H1 (cell line): ENCODE measurements around the gene NUAK1. TPM values are rescaled to one million over a fixed set of nuclear protein-coding genes. Genes with fewer than 3 reads are reported as not detected.

Source experiments
- CTCF ChIA-PET: fragments of 300-600 bp; sonication (Branson Sonifier 250); formaldehyde crosslinking; loops from one replicate; lab custom pipeline; 2021; ENCODE audit not compliant: partially characterized antibody; lab: Charles Lee
- POLR2A ChIA-PET: fragments of 300-600 bp; sonication (Branson Sonifier 250); formaldehyde crosslinking; loops from one replicate; lab custom pipeline; 2021; ENCODE audit warnings: inconsistent platforms; ENCODE audit not compliant: partially characterized antibody; lab: Charles Lee
- DNase-seq, 2 experiments: peaks; one replicate each; pipeline versions ENCODE4 v3.0.0 to v3.0.0-alpha.2; 2010 to 2022; ENCODE audit warnings: low spot score in 2 of 2, low read depth in 1 of 2, mixed read lengths in 1 of 2
- FAIRE-seq: peaks from 2 replicates; lab custom pipeline; 2011; peaks lifted over from hg19 to GRCh38; lab: Jason Lieb, UNC
- H2AFZ ChIP-seq: 2 replicates; pipeline ENCODE4 v1.8.1; 2012; ENCODE audit warnings: low read length, inconsistent platforms
- H2AK5ac ChIP-seq: 2 replicates; pipeline ENCODE4 v1.6.1; 2013; ENCODE audit warnings: low read depth, low read length
- H2BK120ac ChIP-seq: replicated peaks from 2 replicates; pipeline ENCODE3; 2013; ENCODE audit warnings: low read depth, low read length, inconsistent platforms
- H2BK12ac ChIP-seq: 2 replicates; pipeline ENCODE4 v1.6.1; 2013; ENCODE audit warnings: low read depth, low read length
- H2BK15ac ChIP-seq: 2 replicates; pipeline ENCODE4 v1.6.1; 2013; ENCODE audit warnings: low read length
- H2BK20ac ChIP-seq: 2 replicates; pipeline ENCODE4 v1.6.1; 2013; ENCODE audit warnings: low read length
- H2BK5ac ChIP-seq: 2 replicates; pipeline ENCODE4 v1.6.1; 2013; ENCODE audit warnings: low read depth, low read length
- H3K14ac ChIP-seq: 2 replicates; pipeline ENCODE4 v1.6.1; 2013; ENCODE audit warnings: inconsistent platforms; ENCODE audit not compliant: insufficient read length
- H3K18ac ChIP-seq: 2 replicates; pipeline ENCODE4 v1.6.1; 2013; ENCODE audit warnings: low read length; ENCODE audit errors: extremely low read depth
- H3K23ac ChIP-seq: 2 replicates; pipeline ENCODE4 v1.6.1; 2013; ENCODE audit warnings: inconsistent platforms; ENCODE audit not compliant: insufficient read length
- H3K23me2 ChIP-seq: 2 replicates; pipeline ENCODE4 v1.6.1; 2013; ENCODE audit warnings: low read depth, low read length
- H3K27ac ChIP-seq: 2 replicates; pipeline ENCODE4 v1.6.1; 2011; ENCODE audit warnings: low read depth, low read length, inconsistent platforms
- H3K27me3 ChIP-seq, 4 experiments: replicated peaks in 1 of 4; 1 replicate in 1 of 4; 2 replicates in 3 of 4; pipeline versions ENCODE4 v1.6.1 to v1.8.1; 2011 to 2013; ENCODE audit warnings: low read length in 3 of 4, mild to moderate bottlenecking in 3 of 4, inconsistent platforms in 2 of 4, mixed read lengths in 2 of 4, moderate library complexity in 1 of 4; ENCODE audit not compliant: control insufficient read depth in 3 of 4, insufficient read depth in 3 of 4; ENCODE audit errors: extremely low read depth in 1 of 4
- H3K36me3 ChIP-seq, 4 experiments: 2 replicates each; pipeline versions ENCODE4 v1.6.1 to v1.8.1; 2011 to 2013; ENCODE audit warnings: mild to moderate bottlenecking in 4 of 4, low read length in 3 of 4, moderate library complexity in 2 of 4, control low read depth in 1 of 4, inconsistent platforms in 1 of 4; ENCODE audit not compliant: insufficient read depth in 4 of 4, control insufficient read depth in 2 of 4
- H3K4ac ChIP-seq: replicated peaks from 2 replicates; pipeline ENCODE3; 2013; ENCODE audit warnings: low read length, low read depth, mixed read lengths, inconsistent platforms; ENCODE audit not compliant: insufficient read length
- H3K4me1 ChIP-seq, 4 experiments: replicated peaks in 1 of 4; 1 replicate in 1 of 4; 2 replicates in 3 of 4; pipeline versions ENCODE4 v1.6.1 to v1.8.1; 2011 to 2013; ENCODE audit warnings: low read length in 3 of 4, inconsistent platforms in 2 of 4, mixed read lengths in 1 of 4; ENCODE audit not compliant: insufficient read depth in 4 of 4, control insufficient read depth in 3 of 4
- H3K4me2 ChIP-seq, 2 experiments: 2 replicates each; pipeline versions ENCODE4 v1.6.1 to v1.8.1; 2011 to 2013; ENCODE audit warnings: low read depth in 2 of 2, low read length in 2 of 2, control low read depth in 1 of 2, inconsistent platforms in 1 of 2, mild to moderate bottlenecking in 1 of 2; ENCODE audit not compliant: insufficient read depth in 1 of 2
- H3K4me3 ChIP-seq, 4 experiments: fragments of 200-600, 300-600 bp in 1 of 4; sonication (generic), shearing (Covaris generic), sonication (Bioruptor Twin) in 1 of 4; 2 replicates each; pipeline versions ENCODE4 v1.5.1 to v1.8.1; 2011 to 2016; ENCODE audit warnings: low read length in 4 of 4, low read depth in 3 of 4, control low read depth in 2 of 4, inconsistent platforms in 2 of 4, mild to moderate bottlenecking in 2 of 4, mixed read lengths in 1 of 4, moderate library complexity in 1 of 4; ENCODE audit not compliant: insufficient read depth in 2 of 4; ENCODE audit errors: extremely low read depth in 1 of 4
- H3K56ac ChIP-seq: replicated peaks from 2 replicates; pipeline ENCODE3; 2013; ENCODE audit warnings: low read depth, mild to moderate bottlenecking, mixed read lengths, low read length, inconsistent platforms; ENCODE audit not compliant: insufficient read length
- H3K79me1 ChIP-seq: 2 replicates; pipeline ENCODE4 v1.6.1; 2013; ENCODE audit warnings: low read depth, low read length, control low read depth
- H3K79me2 ChIP-seq, 2 experiments: 2 replicates each; pipeline versions ENCODE4 v1.6.1 to v1.8.1; 2012 to 2013; ENCODE audit warnings: low read length in 2 of 2, mild to moderate bottlenecking in 2 of 2, inconsistent platforms in 1 of 2; ENCODE audit not compliant: insufficient read depth in 2 of 2, control insufficient read depth in 1 of 2
- H3K9ac ChIP-seq, 4 experiments: replicated peaks in 1 of 4; 1 replicate in 1 of 4; 2 replicates in 3 of 4; pipeline versions ENCODE4 v1.6.1 to v1.8.1; 2011 to 2013; ENCODE audit warnings: low read depth in 3 of 4, low read length in 3 of 4, control low read depth in 2 of 4, mild to moderate bottlenecking in 2 of 4, moderate library complexity in 2 of 4, inconsistent platforms in 1 of 4; ENCODE audit errors: extremely low read depth in 1 of 4
- H3K9me3 ChIP-seq, 2 experiments: 2 replicates each; pipeline versions ENCODE4 v1.6.1 to v1.8.1; 2012 to 2013; ENCODE audit warnings: mild to moderate bottlenecking in 2 of 2, moderate library complexity in 2 of 2, control low read depth in 1 of 2, inconsistent platforms in 1 of 2, low read depth in 1 of 2, low read length in 1 of 2, mixed read lengths in 1 of 2; ENCODE audit not compliant: insufficient read depth in 2 of 2
- H4K20me1 ChIP-seq, 2 experiments: replicated peaks in 1 of 2; 2 replicates each; pipeline versions ENCODE3 to v1.8.1; 2011 to 2013; ENCODE audit warnings: inconsistent platforms in 2 of 2, low read length in 2 of 2, mild to moderate bottlenecking in 1 of 2; ENCODE audit not compliant: insufficient read depth in 2 of 2, control insufficient read depth in 1 of 2
- H4K5ac ChIP-seq: 2 replicates; pipeline ENCODE4 v1.6.1; 2013; ENCODE audit warnings: low read length, low read depth, mixed read lengths, inconsistent platforms; ENCODE audit not compliant: insufficient read length
- H4K8ac ChIP-seq: 2 replicates; pipeline ENCODE4 v1.8.0; 2013; ENCODE audit warnings: mild to moderate bottlenecking, moderate library complexity, low read length, inconsistent platforms; ENCODE audit not compliant: insufficient read depth; ENCODE audit errors: extremely low read depth
- H4K91ac ChIP-seq: replicated peaks from 2 replicates; pipeline ENCODE3; 2013; ENCODE audit warnings: low read length, mixed read lengths, inconsistent platforms; ENCODE audit not compliant: insufficient read length
- CTCF ChIP-seq, 3 experiments: IDR thresholded peaks; 1 replicate in 2 of 3; 2 replicates in 1 of 3; pipeline versions ENCODE4 v1.5.1 to v1.6.1; 2011; ENCODE audit warnings: low read length in 3 of 3, mild to moderate bottlenecking in 3 of 3, inconsistent platforms in 2 of 3, low read depth in 1 of 3, moderate library complexity in 1 of 3; ENCODE audit not compliant: insufficient read depth in 1 of 3; ENCODE audit errors: control extremely low read depth in 1 of 3
- FOSL1 ChIP-seq: IDR thresholded peaks from 2 replicates; pipeline ENCODE4 v1.6.1; 2011; ENCODE audit warnings: mild to moderate bottlenecking, low read depth, low read length, moderate library complexity; ENCODE audit not compliant: insufficient read depth
- WGBS, 2 experiments: shearing (Covaris generic) in 1 of 2; methylation state at CpG; one replicate each; pipeline versions ENCODE4 v1.1.6 to v1.1.7; 2013 to 2015; ENCODE audit warnings: low lambda C conversion rate in 2 of 2, mixed read lengths in 2 of 2, inconsistent platforms in 1 of 2, low coverage in 1 of 2, missing lambda C conversion rate in 1 of 2; ENCODE audit not compliant: insufficient replicate concordance in 2 of 2, insufficient coverage in 1 of 2, insufficient read length in 1 of 2; ENCODE audit errors: extremely low coverage in 1 of 2, missing lambda C conversion rate in 1 of 2; 5-methylcytosine and 5-hydroxymethylcytosine counted together
- polyA plus RNA-seq, 7 experiments: library from polyadenylated mRNA; depleted of rRNA in 3 of 7; stranded (reverse) in 5 of 7; unstranded in 2 of 7; fragments of >200 nt in 5 of 7; fragments of 200-250 nt in 2 of 7; gene quantifications; 1 replicate in 5 of 7; 2 replicates in 1 of 7; 4 replicates in 1 of 7; pipeline versions ENCODE4 v1.2.1 to v1.2.3, GENCODE V29; 2011 to 2013; ENCODE audit warnings: missing spikeins in 2 of 7, mixed read lengths in 2 of 7
- total RNA-seq: library from RNA; stranded (reverse); fragmentation: NEBNext Ultra II Directional; extraction: Animal tissue kit (Norgen Biotek cat#: 25700); gene quantifications from 2 replicates; pipeline ENCODE4 v1.2.1, GENCODE V29; 2021

Gene NUAK1
- total and polyA plus RNA-seq, 2 of the 8 experiments (the other 6 are each of a cell fraction or from before 2014, with no cell fraction given): 6.7 to 18.2 TPM

GRCh38 chr12:106066726-106067325 lies 71.9 kb downstream of the NUAK1 start:
- Histone ChIP-seq H3K4me3 (no peak overlapping the region), H3K27me3 (no peaks in the 10 kb centered on the region), H3K9me3 (no peaks in the 10 kb centered on the region), H4K8ac (no peak overlapping the region; the same call in 1 of the 2 replicates), H2AFZ (no peak overlapping the region), H3K36me3 (peaks cover 0 to 27% (median 15%) of the 10 kb centered on the region in 4 experiments; a peak in 5 of 8 replicates), H2AK5ac (no peak overlapping the region), H3K27ac (no peak overlapping the region), H3K79me1 (no peaks in the 10 kb centered on the region), H4K5ac (no peak overlapping the region), H3K9ac (no peak overlapping the region), H3K18ac (no peak overlapping the region), H3K56ac (no peak overlapping the region), H3K23ac (no peak overlapping the region), H3K14ac (no peak overlapping the region), H2BK5ac (no peak overlapping the region), H2BK15ac (no peak overlapping the region), H3K79me2 (no peaks in the 10 kb centered on the region), H4K20me1 (peaks cover 0 to 2% of the 10 kb centered on the region in 2 experiments), H4K91ac (no peak overlapping the region), H2BK20ac (no peak overlapping the region), H3K4ac (no peak overlapping the region), H3K4me2 (no peak overlapping the region), H3K4me1 (peaks cover 0 to 8% (median 2%) of the 10 kb centered on the region in 4 experiments; a peak in 3 of 7 replicates), H2BK120ac (no peak overlapping the region), H3K23me2 (no peaks in the 10 kb centered on the region), H2BK12ac (no peak overlapping the region)
- 91% methylated on average over 21 of the region's 25 CpGs; no CpG with 5 or more reads in 1 of the 2 experiments for WGBS, 2 experiments
- DNase-seq (peak in 1 of 2 experiments; percentile 30), FAIRE-seq (no peak)
- ChIA-PET POLR2A (interaction anchor here (0.9 kb wide), 1 partner anchor 20 kb away, joined by 3 read pairs; no protein-coding TSS in a partner anchor), CTCF (interaction anchor here (0.6 to 1.4 kb wide), 2 partner anchors 32 to 66 kb away, joined by 3 read pairs; no protein-coding TSS in a partner anchor)
- TF ChIP-seq FOSL1 (no peak), CTCF (IDR thresholded peaks at IDR 0.05; ENCODE audit: control extremely low read depth in 1 of 3, insufficient read depth in 1 of 3, low read depth in 1 of 3, low read length in 3 of 3) (no peak)
